Measurements from ENCODE around the gene SLC6A17. TPM values are rescaled to one million over a fixed set of nuclear protein-coding genes. Genes with fewer than 3 reads are reported as not detected.

The SLC6A17 gene
- total RNA-seq, 1 donor from 2014 or later = 0.14 TPM

GRCh38 chr1:110158261-110158660 is 8.0 kb downstream of the SLC6A17 start:
- no peak for DNase-seq (ENCODE audit: low read depth, low spot score)
- no peaks in the 10 kb centered on the region for H3K9me3 Mint-ChIP-seq
- H3K4me3 Mint-ChIP-seq = no peak overlapping the region
- peaks cover 80% of the 10 kb centered on the region for H3K27me3 Mint-ChIP-seq (ENCODE audit: low read depth)
- H3K27ac Mint-ChIP-seq (ENCODE audit: unreplicated experiment) = no peak overlapping the region
- no peaks in the 10 kb centered on the region for H3K36me3 Mint-ChIP-seq (ENCODE audit: low read depth)
- no peaks in the 10 kb centered on the region for H3K4me1 Mint-ChIP-seq
- no peak for TF ChIP-seq CTCF (conservative IDR thresholded peaks at IDR 0.05)

GRCh38 chr1:110159168-110159567 is 8.9 kb downstream of the SLC6A17 start:
- Mint-ChIP-seq H3K4me1 (no peaks in the 10 kb centered on the region), H3K27me3 (ENCODE audit: low read depth) (peaks cover 77% of the 10 kb centered on the region)
- no peak for TF ChIP-seq CTCF (conservative IDR thresholded peaks at IDR 0.05)

GRCh38 chr1:110160538-110161100 is 10.3 kb downstream of the SLC6A17 start:
- Mint-ChIP-seq H3K36me3 (ENCODE audit: low read depth) (no peaks in the 10 kb centered on the region), H3K9me3 (no peaks in the 10 kb centered on the region), H3K27me3 (ENCODE audit: low read depth) (peaks cover 66% of the 10 kb centered on the region), H3K4me1 (no peaks in the 10 kb centered on the region), H3K27ac (ENCODE audit: unreplicated experiment) (peak overlapping the region; percentile 64), H3K4me3 (no peak overlapping the region)
- no peak for TF ChIP-seq CTCF (conservative IDR thresholded peaks at IDR 0.05)
- no peak for DNase-seq (ENCODE audit: low read depth, low spot score)

More at GRCh38 chr1:110159168-110159567, 8.9 kb downstream of the SLC6A17 start:
- no peaks in the 10 kb centered on the region for H3K9me3 Mint-ChIP-seq
- no peak overlapping the region for H3K4me3 Mint-ChIP-seq
- no peak overlapping the region for H3K27ac Mint-ChIP-seq (ENCODE audit: unreplicated experiment)
- H3K36me3 Mint-ChIP-seq (ENCODE audit: low read depth) = no peaks in the 10 kb centered on the region
- no peak for DNase-seq (ENCODE audit: low read depth, low spot score)

GRCh38 chr1:110161165-110161564 is 10.9 kb downstream of the SLC6A17 start:
- no peak overlapping the region for H3K27ac Mint-ChIP-seq (ENCODE audit: unreplicated experiment)
- TF ChIP-seq CTCF (conservative IDR thresholded peaks at IDR 0.05) = no peak
- DNase-seq (ENCODE audit: low read depth, low spot score) = no peak
- no peaks in the 10 kb centered on the region for H3K9me3 Mint-ChIP-seq
- H3K4me3 Mint-ChIP-seq = no peak overlapping the region
- H3K27me3 Mint-ChIP-seq (ENCODE audit: low read depth) = peaks cover 61% of the 10 kb centered on the region
- no peaks in the 10 kb centered on the region for H3K36me3 Mint-ChIP-seq (ENCODE audit: low read depth)
- H3K4me1 Mint-ChIP-seq = no peaks in the 10 kb centered on the region

- DNase-seq (ENCODE audit: low read depth, low spot score) = no peak
- Mint-ChIP-seq H3K27me3 (ENCODE audit: low read depth) (peaks cover 54% of the 10 kb centered on the region), H3K27ac (ENCODE audit: unreplicated experiment) (no peak overlapping the region), H3K4me3 (no peak overlapping the region), H3K36me3 (ENCODE audit: low read depth) (no peaks in the 10 kb centered on the region), H3K4me1 (no peaks in the 10 kb centered on the region), H3K9me3 (no peaks in the 10 kb centered on the region)
- no peak for TF ChIP-seq CTCF (conservative IDR thresholded peaks at IDR 0.05)
Observed at GRCh38 chr1:110161849-110162248, 11.6 kb downstream of the SLC6A17 start.

Data from neural crest cell (in vitro differentiated cells).